Stimulated activated CD8-positive, alpha-beta memory T cell treated with anti-CD3 and anti-CD28 coated beads, Interleukin-4, amount 100 ng/mL, for 24 hours (primary cell): ENCODE measurements around the gene FCER1G.

Experiments used
- DNase-seq: peaks from one replicate; pipeline ENCODE4 v3.0.0-alpha.2; 2020; ENCODE audit warnings: low read depth

The FCER1G gene

DNA sequence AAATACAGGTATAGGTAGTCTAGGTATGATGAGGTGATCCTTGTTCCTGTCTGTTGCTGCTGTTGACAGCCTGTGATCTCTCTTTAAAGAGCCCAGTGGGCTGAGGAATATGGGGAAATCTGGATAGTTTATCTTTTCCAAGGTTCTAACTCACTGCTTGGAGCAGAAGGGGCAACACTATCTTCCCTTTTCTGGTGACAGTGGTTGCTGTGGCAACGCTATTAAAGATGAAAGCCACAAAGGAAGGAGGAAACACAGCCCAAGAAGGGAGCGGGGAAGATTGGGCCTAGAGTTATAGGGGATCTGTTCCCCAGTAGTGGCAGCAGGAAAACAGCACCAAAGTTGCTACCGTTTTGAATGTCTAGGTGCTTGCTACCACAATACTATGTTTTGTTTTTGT lies 52.2 kb downstream of the FCER1G start:
- DNase-seq, result no peak
